Hematopoietic multipotent progenitor cell treated with erythropoietin and hydrocortisone succinate and interleukin-3 and kit ligand, for 17 days (in vitro differentiated cells): ENCODE results near the gene CD84.
"Not testable (repeated sequence)": the region's sequence is repeated elsewhere in the genome, so short reads cannot be mapped to it uniquely, and the experiment has no call there.

Source experiments
- DNase-seq: peaks from one replicate; pipeline ENCODE4 v3.0.0-alpha.2; 2015; ENCODE audit warnings: low spot score

Gene CD84, protein sequence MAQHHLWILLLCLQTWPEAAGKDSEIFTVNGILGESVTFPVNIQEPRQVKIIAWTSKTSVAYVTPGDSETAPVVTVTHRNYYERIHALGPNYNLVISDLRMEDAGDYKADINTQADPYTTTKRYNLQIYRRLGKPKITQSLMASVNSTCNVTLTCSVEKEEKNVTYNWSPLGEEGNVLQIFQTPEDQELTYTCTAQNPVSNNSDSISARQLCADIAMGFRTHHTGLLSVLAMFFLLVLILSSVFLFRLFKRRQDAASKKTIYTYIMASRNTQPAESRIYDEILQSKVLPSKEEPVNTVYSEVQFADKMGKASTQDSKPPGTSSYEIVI

DNA sequence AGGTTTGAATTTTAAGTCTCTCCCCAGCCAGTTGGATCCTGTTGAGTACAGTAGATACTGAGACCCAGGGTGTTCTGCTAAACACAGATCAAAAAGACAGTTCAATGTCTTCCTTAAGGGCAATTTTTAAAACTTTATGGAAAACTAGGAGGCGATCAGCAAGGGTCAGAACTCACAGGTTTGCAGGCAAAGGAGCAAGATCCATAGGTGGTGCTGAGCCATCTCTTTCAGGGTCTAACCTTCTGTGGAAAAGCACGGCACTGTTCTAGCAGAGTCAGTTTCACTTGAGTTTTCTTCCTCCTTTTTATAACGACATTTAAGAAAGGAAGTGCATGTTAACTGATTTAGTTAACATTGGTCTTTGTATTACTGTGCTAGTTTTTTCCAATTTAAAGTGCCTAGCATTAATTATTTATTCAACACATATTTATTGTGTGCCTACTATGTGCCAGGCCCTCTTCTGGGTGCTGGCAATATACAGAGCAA lies at the start of gene CD84:
Gene CD84, minus strand, starts transcription at position 281 of the 486 bp plus-strand sequence. Its CDS starts 59 bp downstream, at position 222.
- no peak for DNase-seq

DNA sequence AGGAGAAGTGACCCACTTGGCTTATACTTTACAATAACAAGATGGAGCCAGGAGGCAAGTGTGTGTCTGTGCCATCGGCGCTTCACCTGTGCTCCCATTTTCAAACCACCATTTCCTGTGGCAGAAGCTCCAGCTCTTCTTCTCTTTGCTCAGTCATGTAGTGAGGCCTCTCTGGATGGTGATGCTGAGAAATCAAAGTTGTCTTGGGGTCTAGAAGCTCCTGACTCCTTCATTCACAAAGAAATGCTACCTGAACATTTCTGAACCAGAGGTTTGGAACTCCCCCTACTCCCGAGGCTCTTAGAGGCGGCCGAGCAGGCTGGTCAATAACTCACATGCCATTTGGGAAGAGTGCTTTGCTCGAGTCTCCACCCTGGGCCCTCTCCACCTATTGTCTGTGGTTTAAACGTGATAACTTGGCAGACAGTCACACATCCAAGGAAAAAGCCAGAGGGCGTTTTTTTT lies 49.5 kb upstream of the CD84 start:
- no peak for DNase-seq

DNA sequence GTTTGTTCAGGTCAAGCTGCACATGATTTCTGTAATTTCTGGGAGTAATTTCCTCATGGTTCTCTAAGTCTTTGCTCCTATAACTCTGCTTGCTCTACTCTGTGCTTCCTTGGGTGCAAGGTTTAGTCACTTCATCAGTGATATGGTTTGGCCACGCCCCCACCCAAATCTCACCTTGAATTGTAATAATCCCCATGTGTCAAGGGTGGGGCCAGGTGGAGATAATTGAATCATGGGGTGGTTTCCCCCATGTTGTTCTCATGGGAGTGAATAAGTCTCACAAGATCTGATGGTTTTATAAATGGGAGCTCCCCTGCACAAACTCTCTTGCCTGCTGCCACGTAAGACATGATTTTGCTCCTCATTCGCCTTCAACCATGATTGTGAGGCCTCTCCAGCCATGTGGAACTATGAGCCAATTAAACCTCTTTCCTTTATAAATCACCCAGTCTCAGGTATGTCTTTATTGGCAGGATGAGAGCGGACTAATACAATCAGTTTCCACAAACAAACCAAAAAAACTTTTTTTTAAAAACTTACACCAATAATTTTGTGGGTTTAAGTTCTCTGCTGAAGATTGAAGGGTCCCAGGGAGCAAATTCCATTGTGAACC lies 48.5 kb upstream of the CD84 start:
- not testable (repeated sequence) for DNase-seq

DNA sequence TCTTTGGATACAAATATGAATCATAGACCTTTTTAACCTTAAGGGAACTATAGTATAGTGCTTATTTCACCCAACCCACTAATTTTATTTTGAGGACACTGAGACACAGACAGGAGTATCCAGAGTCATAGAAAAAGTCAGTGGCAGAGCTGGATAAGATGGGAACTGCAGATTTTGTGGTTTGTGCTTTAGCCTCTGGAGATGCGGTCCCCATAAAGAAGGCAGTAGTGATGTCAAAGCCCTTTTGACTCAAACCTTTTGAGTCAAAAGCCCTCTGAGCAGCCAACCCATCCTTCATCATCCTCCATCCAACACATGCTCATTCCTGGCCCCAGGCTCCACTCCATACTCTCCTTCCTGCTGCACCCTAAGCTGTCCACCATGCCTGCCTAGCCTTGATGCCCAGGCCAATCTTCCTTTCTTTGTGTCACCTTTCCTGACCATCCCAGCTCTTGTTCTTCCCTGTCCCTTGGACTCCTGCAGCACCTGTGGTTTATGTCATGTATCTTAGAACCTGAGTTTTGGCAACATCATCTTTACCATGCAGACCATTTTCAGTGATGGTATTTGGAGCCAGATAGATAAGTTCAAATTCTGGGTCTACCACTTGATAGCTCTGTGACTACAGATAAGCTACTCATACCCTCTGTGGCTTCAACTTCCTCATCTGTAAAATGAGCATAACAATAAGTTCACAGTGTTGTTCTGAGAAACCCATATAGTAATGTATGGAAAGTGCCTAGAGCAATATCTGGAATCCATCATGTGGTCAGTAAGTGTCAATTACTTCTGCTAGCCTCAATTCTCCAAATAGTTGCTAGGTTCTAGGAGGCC lies 47.4 kb upstream of the CD84 start:
- no peak for DNase-seq

DNA sequence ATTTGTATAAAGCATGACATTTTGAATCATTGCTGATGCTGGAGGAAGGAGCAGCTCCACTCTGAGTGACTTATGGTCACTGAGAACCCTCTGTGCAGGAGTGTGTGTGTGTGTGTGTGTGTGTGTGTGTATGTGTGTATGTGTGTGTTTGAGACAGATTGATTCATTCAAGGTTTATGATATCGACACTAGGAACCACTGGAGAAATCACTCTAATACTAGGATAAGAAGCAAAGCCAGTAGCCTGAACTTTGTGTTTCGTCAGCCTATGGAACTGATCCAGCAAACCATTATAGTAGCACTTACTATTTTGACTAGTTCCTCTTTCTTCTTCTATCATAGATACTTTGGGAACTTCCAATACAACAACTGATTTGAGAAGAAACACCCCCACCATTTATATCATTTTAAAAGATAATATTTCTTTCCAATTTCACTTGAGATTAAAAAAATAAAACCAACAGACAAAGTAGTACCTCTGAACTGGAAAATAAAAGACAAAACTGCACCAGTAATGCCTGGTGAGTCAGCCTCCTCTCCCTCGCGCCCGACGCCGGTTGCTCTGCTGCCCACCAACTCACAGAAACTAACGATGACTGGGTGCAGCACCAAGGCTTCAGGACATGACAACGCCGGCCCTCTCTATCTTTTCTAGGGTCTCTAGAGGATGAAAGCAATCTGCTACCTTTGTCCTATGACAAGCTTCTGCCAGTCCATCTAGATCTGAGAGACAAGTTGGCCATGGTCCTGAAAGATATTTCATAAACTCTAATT lies 46.6 kb upstream of the CD84 start:
- DNase-seq = no peak

DNA sequence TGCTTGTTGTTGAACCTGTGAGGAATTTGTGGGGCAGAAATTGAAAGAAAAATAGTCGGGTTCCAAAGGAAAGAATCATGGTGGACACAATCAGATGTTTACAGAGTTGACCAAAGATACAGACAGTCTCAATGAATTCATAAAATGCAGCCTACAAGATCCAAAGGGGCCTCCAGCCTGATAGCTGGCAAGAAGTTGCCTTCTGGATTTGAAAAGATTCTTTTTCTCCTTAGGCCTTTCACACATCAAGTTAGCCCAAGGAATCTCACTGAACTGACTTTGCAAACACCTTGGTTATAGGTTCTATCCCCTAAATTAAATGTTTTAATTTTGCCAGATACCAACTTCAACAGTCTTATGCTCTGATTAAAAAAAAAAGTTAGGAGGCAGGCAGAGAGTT lies 46.0 kb upstream of the CD84 start:
- no peak for DNase-seq

DNA sequence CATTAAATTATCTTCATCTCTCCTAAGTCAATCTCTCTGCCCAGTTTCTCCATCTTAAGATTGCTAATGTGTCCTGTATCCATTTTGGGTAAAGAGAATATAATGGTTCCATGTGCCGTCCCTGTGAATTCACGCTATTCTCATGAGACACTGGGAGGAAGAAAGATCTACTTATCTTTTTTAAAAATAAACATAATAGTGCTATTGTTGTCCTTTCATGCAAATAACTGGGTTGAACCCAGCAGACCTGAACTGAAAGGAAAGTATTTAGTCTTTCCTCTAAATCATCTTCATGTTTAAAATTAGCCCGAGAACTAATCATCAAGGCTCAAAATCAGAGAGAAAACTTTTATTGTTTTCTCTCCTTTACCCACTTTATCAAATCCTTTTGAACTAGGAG lies 45.2 kb upstream of the CD84 start:
- DNase-seq = no peak

DNA sequence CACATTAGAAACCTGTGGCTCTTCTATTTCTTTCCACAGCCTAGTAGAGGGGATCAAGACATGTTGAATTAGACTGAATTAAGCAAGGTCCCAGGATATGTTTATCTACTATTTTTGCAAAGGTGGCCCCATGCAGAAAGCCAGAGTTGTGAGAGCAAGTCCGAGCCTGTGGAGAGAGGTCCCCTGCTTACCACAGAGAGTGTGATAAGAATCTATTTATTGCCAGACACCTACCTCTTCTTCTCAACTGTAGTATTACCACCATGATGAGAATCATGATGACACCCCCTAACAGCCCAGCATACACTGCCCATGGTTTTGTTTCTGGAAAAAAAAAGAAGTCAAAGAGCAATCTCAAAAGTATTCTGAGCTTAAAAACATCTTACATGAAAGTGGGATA lies 44.6 kb upstream of the CD84 start:
- DNase-seq = no peak

DNA sequence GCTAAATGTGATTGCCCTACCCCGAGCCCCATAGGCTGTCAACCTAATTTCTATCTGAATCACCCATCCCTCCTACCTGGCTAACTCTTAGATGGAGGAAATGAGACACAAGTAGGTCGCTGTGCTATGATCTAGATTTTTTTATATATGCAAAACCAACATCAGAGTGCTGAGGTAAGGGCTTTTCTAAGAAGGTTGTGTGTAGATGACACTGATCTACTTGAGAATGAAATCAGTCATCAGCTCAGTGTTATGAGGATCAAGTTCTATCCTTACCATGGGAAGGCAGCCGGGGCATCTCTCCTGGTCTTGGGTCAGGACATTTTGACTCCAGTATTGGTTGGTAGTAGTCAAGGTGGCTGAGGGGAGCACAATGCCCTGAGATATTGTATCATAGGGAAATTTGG lies 43.9 kb upstream of the CD84 start:
- no peak for DNase-seq

DNA sequence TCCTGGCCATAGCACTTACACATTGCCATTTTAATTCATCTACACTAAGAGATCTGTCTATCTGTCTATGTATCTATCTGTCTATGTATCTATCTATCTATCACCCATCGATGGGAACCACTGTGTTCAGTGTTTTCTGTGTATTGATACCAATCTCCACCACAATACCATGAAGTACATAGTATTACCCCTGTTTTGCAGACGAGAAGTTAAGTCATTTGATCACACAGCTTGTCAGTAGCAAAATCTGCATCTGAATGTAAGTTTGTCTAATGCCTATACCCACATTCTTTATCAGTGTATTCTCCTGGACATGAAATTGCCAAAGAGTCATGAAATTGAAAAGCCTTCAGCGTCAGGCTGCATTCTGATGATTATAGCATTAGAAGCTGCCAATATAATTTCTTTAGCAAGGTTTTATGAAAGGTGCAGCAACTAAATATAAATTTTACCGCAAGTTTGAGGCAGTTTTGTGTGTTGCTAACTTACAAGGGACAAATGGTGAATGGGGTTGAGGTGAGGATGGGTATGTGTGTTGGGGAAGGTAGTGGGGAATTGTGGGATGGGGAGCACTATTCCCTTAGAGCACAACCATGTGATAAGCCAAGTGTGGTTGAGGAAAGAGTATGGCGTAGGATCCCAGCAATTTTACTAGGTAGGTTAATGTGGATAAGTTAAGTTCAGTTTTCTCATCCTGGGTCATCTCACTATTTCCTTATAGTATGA lies 43.4 kb upstream of the CD84 start:
- no peak for DNase-seq

DNA sequence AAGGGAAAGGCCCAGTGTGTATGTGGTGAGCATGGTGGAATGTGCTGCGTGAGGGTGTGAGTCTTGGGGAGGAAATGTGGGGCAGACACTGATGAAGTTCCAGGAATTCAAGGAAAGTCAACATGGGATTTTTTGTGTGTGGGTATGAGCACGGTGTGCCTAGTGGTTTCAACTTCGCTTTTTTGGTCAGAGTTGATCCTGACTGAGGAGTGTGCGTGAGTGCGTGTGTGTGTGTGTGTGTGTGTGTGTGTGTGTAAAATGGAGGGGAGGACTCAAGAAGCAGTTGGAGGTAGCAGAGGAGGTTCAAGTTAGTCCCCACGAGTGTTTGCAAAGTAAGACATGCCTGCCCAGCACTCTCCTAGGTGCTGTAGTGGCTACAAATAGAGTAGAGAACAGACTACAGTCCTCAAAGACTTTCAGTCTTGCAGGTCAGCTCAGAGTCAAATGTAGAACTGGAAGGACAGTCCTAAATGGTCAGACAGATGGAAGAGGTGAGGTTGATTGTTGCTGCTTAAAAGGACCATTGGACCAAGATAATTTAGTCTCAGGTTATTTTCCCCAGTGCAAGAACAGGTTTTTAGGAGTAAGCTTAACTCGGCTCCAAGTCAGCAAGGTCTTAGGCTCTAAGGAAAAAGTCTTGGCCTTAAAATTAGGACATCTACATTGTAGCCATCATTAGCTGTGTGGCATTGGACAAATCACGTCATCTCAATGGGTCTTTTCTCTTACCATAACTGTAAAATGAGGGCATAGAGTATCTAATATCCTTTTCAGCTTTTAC lies 42.5 kb upstream of the CD84 start:
- DNase-seq = no peak

DNA sequence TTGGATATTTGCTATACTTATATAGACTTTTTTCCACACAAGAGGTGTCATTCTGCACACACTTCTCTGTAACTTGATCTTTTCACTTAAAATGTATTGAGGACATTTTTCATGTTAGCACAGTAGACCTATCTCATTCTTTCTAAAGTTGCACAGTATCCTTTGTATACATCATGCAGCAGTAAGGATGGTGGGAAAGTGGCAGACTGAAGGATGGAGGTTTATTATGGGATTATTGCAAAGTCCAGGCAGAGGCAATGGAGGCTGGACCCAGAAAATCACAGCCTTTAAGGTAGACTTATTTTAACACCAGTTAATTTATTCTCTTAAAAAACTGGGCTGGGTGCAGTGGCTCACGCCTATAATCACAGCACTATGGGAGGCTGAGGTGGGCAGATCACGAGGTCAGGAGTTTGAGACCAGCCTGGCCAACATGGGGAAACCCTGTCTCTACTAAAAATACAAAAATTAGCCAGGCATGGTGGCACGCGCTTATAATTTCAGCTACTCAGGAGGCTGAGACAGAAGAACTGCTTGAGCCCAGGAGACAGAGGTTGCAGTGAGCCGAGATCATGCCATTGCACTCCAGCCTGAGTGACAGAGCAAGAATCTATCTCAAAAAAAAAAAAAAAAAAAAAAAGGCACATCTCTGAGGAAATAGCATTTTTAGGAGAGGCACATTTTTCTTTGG lies 41.8 kb upstream of the CD84 start:
- DNase-seq = no peak

DNA sequence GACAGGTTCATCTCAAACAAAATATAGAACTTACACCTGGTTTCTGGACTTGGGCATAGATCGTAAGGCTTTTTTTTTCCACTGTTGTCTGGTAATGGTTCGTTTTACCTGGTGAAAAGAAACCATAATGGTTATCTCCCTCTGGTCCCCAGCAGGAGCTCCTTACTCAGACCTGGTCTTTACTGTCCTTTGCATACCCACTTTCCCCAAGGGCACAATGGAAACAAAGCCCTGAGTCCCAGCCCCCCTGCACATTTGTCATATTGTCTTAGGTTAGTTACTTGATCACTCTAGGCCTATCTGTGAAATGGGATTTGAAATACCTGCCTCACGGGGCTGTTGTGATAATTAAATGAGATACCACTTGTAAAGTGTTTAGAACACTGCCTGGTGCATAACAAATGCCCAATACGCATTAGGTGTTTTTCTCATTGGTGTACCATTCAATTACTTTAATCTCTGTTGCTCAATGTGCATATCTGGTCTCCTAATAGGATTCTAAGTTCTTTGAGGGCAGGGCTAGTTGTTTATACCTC lies 40.5 kb upstream of the CD84 start:
- DNase-seq = no peak

DNA sequence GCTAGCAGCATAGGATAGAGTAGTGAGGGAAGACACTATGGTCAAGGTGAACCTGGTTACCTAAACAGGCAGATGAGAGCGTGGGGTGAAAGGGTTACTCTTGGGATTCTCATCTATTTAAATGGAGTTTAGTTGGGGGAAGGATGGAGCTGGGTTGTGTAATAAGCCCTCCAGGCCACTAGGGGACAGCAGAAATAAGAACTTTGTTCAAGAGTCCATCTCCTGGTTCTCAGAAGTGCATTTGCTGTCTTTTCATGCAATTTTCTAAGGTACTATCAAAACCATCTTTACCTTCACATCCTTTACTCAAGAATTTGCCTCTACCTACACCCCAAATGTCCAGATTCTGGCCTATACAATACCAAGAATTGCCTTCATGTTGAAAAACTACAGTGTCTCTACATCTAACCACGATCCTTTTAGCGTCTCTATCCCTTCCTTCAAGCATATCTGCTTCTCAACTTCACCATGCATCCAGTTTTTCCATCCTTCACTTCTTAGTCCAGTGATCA lies 39.5 kb upstream of the CD84 start:
- DNase-seq = no peak

DNA sequence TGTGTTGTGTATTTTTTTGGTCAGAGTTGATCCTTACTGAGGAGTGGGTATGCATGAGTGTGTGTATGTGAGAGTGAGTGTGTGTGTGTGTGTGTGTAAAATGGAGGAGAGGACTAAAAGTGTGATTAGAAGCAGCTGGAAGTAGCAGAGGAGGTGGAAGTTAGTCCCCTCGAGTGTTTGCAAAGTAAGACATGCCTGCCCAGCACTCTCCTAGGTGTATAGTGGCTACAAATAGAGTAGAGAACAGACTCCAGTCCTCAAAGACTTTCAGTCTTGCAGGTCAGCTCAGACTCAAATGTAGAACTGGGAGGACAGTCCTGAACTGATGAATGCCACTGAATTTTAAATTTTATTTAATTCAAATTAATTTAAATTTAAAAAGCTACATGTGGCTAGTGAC lies 39.0 kb upstream of the CD84 start:
- no peak for DNase-seq

DNA sequence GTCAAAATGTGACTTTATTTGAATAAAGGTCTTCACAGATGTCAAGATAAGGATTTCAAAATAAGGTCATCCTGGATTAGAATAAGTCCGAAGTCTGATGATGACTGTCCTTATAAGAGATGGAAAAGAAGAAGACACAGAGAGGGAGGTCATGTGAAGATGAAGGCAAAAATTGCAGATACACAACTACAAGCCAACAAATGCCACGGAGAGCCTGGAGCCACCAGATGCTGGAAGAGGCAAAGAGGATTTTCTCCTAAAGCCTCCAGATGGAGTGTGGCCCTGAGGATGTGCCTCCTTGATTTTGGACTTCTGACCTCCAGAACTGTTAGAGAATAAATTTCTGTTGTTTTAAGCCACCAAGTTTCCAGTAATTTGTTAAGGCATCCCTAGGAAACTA lies 36.4 kb upstream of the CD84 start:
- no peak for DNase-seq

DNA sequence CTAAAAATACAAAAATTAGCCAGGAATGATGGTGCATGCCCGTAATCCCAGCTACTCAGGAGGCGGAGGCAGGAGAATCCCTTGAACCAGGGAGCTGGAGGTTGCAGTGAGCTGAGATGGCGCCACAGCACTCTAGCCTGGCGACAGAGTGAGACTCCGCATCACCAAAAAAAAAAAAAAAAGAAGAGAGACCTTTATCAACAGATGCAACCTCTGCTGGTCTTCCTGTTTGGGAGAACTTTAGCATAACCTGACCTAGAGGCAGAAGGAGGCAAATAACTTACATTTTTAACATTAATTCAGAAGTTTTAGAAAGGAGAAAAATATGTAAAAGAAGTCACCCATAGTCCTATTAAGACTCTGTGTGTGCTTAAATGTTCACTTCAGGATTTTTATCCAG lies 35.1 kb upstream of the CD84 start:
- no peak for DNase-seq

DNA sequence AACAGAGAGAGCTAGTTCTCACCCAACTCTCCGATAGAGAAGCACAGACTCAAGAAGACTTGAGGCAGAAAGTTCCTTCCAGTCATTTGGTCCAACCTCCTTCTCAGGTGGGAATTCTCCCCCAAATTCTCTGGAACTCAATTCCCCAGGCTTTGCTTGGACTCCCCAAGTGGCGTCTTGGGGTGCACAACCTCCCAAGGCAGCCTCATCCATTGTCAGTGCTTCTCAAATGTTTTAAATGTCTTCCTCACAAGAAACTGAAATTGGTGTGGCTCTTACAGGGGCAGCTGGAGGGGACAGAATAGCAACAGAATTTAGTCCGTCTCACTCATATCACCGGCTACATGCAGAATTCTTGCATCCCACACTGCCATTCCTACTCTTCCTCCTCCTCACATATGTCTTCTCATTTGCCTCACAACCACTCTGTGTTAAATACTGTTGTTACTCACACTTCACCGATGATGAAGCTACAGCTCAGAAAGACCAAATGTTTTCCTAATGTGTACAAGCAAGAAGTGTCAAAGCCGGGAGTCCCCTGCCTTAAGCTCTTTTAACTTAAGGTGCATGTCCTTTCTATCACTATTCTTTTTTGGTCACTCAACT lies 33.4 kb upstream of the CD84 start:
- DNase-seq = no peak
